HepG2 (cell line): ENCODE measurements around the gene COPB2. TPM values are rescaled to one million over a fixed set of nuclear protein-coding genes. Genes with fewer than 3 reads are reported as not detected.
A peak's percentile ranks its signal among the peaks of the same experiment; 100 is the strongest.

Experiments
- CBFB ChIP-seq: sonication (generic); formaldehyde crosslinking; IDR thresholded peaks from 2 replicates; pipeline ENCODE4 v1.4.0; 2020; ENCODE audit warnings: missing genetic modification reagents
- DNMT1 ChIP-seq: sonication (generic); formaldehyde crosslinking; IDR thresholded peaks from 2 replicates; pipeline ENCODE4 v1.5.1; 2020; ENCODE audit warnings: mild to moderate bottlenecking, missing genetic modification reagents
- ELF1 ChIP-seq: sonication (generic); formaldehyde crosslinking; IDR thresholded peaks from 2 replicates; pipeline ENCODE4 v1.4.0; 2020; ENCODE audit warnings: missing genetic modification reagents
- HNRNPH1 ChIP-seq: fragments of 200-400 bp; formaldehyde crosslinking; optimal IDR thresholded peaks from 2 replicates; pipeline ENCODE3; 2017; ENCODE audit warnings: mild to moderate bottlenecking, low read depth, low read length
- HNRNPLL ChIP-seq: fragments of 200-400 bp; formaldehyde crosslinking; IDR thresholded peaks from 2 replicates; pipeline ENCODE4 v1.6.1; 2017; ENCODE audit warnings: mild to moderate bottlenecking, low read depth, low read length; ENCODE audit not compliant: poor library complexity, severe bottlenecking
- NFE2L2 ChIP-seq: fragments of 150-350 bp; IDR thresholded peaks from 2 replicates; pipeline ENCODE4 v1.6.1; 2014; ENCODE audit warnings: low read length
- NFIC ChIP-seq: IDR thresholded peaks from 2 replicates; pipeline ENCODE4 v1.6.1; 2012; ENCODE audit warnings: mild to moderate bottlenecking, low read length, inconsistent platforms
- POGZ ChIP-seq: sonication (generic); formaldehyde crosslinking; IDR thresholded peaks from 2 replicates; pipeline ENCODE4 v1.4.0; 2020; ENCODE audit warnings: mild to moderate bottlenecking, missing genetic modification reagents
- SRSF1 ChIP-seq: fragments of 200-400 bp; formaldehyde crosslinking; optimal IDR thresholded peaks from 2 replicates; pipeline ENCODE3; 2017; ENCODE audit warnings: mild to moderate bottlenecking, low read depth, low read length, moderate library complexity
- ZBTB38 ChIP-seq: sonication (generic); formaldehyde crosslinking; IDR thresholded peaks from 2 replicates; pipeline ENCODE4 v1.5.1; 2020; ENCODE audit warnings: mild to moderate bottlenecking, missing genetic modification reagents
- ZC3H4 ChIP-seq: sonication (generic); formaldehyde crosslinking; IDR thresholded peaks from 2 replicates; pipeline ENCODE4 v1.4.0; 2020; ENCODE audit warnings: missing genetic modification reagents, borderline replicate concordance
- ZNF589 ChIP-seq: sonication (generic); formaldehyde crosslinking; conservative IDR thresholded peaks from 2 replicates; pipeline ENCODE4 v1.8.0; 2022; ENCODE audit warnings: mild to moderate bottlenecking, moderate library complexity, missing genetic modification reagents
- ZNF816 ChIP-seq: sonication (generic); formaldehyde crosslinking; IDR thresholded peaks from 2 replicates; pipeline ENCODE4 v1.8.0; 2022; ENCODE audit warnings: missing genetic modification reagents, mild to moderate bottlenecking, borderline replicate concordance
- polyA plus RNA-seq, 8 experiments: library from polyadenylated mRNA; depleted of rRNA in 3 of 8; stranded (reverse) in 7 of 8; unstranded in 1 of 8; fragments of >200 nt; fragmentation: Illumina TruSeq in 4 of 8; extraction: Trizol in 4 of 8; gene quantifications; 2 replicates each; pipeline versions ENCODE4 v1.2.1 to v1.2.3, GENCODE V29; 2011 to 2016; ENCODE audit warnings: low read depth in 4 of 8, missing spikeins in 1 of 8, mixed read lengths in 1 of 8; ENCODE audit not compliant: insufficient read depth in 1 of 8
- total RNA-seq, 5 experiments: library from RNA; depleted of rRNA; stranded (reverse); fragments of >200 nt; fragmentation: Illumina TruSeq; extraction: Trizol; gene quantifications; 2 replicates each; pipeline ENCODE4 v1.2.3, GENCODE V29; 2016; ENCODE audit warnings: low read depth in 1 of 5
- TF ChIP-seq, protein P1 (sequence below): sonication (generic); formaldehyde crosslinking; conservative IDR thresholded peaks from 2 replicates; pipeline ENCODE4 v1.4.0; 2020; ENCODE audit warnings: missing genetic modification reagents
- TF ChIP-seq, protein P2 (sequence below): sonication (generic); formaldehyde crosslinking; IDR thresholded peaks from 2 replicates; pipeline ENCODE4 v1.4.0; 2020; ENCODE audit warnings: missing genetic modification reagents
- TF ChIP-seq, protein P3 (sequence below): sonication (generic); formaldehyde crosslinking; IDR thresholded peaks from 2 replicates; pipeline ENCODE4 v1.4.0; 2020; ENCODE audit warnings: missing genetic modification reagents, mild to moderate bottlenecking, borderline replicate concordance
- TF ChIP-seq, protein P4 (sequence below): sonication (generic); formaldehyde crosslinking; IDR thresholded peaks from 2 replicates; pipeline ENCODE4 v1.4.0; 2020; ENCODE audit warnings: missing genetic modification reagents, borderline replicate concordance
- TF ChIP-seq, protein P5 (sequence below): sonication (generic); formaldehyde crosslinking; IDR thresholded peaks from 2 replicates; pipeline ENCODE4 v1.5.0; 2020; ENCODE audit warnings: mild to moderate bottlenecking, missing genetic modification reagents, moderate library complexity
- TF ChIP-seq, protein P6 (sequence below): IDR thresholded peaks from 2 replicates; pipeline ENCODE4 v1.6.1; 2016; ENCODE audit warnings: mild to moderate bottlenecking, missing biosample characterization, missing genetic modification reagents

The COPB2 gene
- total and polyA plus RNA-seq, 2 of the 13 experiments (the other 11 are each of a cell fraction or from before 2014, with no cell fraction given) = 83.3 to 217 TPM

DNA sequence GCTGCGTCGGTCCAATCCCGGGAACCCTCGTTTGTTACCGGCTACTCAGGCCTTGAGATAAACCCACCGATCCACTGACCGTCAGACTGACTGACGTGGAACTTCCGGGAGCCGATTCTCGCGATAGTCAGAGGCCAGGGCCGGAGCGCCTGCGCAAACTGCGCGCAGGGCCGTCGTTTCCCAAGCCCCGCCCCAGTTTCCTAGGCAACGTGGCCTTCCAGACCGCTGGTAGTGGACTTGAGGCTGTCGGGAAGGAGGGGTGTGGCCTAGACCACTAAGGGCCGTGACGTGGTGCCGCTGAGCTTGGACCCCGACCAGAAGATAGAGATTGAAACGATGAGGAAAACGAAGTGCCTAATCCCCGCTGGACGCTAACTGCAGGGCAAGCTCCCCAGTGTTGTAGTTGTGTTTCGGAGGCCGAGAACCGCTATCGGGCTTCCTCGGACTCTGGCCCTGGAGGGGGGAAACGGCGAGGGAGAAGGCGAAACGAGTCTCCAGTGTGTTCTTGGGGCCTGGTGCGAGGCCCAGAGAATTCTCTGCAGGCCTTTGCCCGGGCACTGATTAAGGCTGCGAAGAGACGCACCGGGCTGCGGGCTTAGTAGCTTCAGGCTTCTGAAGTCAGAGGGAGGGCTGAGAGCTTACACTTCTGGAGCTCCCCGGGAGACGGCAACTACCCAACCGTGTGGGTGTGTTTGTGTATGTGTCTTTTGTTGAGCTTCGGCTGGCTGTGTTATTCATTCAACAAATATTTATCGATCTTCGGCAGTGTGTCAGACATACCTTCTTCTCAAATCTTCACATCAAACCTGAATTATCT, at the start of gene COPB2 (continued):
- TF ChIP-seq, protein P1, sequence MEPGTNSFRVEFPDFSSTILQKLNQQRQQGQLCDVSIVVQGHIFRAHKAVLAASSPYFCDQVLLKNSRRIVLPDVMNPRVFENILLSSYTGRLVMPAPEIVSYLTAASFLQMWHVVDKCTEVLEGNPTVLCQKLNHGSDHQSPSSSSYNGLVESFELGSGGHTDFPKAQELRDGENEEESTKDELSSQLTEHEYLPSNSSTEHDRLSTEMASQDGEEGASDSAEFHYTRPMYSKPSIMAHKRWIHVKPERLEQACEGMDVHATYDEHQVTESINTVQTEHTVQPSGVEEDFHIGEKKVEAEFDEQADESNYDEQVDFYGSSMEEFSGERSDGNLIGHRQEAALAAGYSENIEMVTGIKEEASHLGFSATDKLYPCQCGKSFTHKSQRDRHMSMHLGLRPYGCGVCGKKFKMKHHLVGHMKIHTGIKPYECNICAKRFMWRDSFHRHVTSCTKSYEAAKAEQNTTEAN (CRISPR knock-in tag) = peak; percentile 51; the same call in 1 of the 2 replicates
- TF ChIP-seq, protein P2, sequence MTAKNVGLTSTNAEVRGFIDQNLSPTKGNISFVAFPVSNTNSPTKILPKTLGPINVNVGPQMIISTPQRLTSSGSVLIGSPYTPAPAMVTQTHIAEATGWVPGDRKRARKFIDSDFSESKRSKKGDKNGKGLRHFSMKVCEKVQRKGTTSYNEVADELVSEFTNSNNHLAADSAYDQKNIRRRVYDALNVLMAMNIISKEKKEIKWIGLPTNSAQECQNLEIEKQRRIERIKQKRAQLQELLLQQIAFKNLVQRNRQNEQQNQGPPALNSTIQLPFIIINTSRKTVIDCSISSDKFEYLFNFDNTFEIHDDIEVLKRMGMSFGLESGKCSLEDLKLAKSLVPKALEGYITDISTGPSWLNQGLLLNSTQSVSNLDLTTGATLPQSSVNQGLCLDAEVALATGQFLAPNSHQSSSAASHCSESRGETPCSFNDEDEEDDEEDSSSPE (CRISPR knock-in tag) = 0 out of 2 replicates have a peak, but pooled peaks have one; percentile 23
- TF ChIP-seq POGZ (peak; percentile 81), HNRNPH1 (no peak), HNRNPLL (peak; percentile 99), DNMT1 (CRISPR knock-in tag) (0 out of 2 replicates have a peak, but pooled peaks have one; percentile 13), NFE2L2 (no peak), CBFB (peak; percentile 62; the same call in 1 of the 2 replicates), ZC3H4 (no peak), ELF1 (peak; percentile 98), ZBTB38 (peak; percentile 13; the same call in 1 of the 2 replicates), ZNF816 (CRISPR knock-in tag) (peak; percentile 46; the same call in 1 of the 2 replicates), ZNF589 (no peak), NFIC (no peak), SRSF1 (peak; percentile 45)
- TF ChIP-seq, protein P3, sequence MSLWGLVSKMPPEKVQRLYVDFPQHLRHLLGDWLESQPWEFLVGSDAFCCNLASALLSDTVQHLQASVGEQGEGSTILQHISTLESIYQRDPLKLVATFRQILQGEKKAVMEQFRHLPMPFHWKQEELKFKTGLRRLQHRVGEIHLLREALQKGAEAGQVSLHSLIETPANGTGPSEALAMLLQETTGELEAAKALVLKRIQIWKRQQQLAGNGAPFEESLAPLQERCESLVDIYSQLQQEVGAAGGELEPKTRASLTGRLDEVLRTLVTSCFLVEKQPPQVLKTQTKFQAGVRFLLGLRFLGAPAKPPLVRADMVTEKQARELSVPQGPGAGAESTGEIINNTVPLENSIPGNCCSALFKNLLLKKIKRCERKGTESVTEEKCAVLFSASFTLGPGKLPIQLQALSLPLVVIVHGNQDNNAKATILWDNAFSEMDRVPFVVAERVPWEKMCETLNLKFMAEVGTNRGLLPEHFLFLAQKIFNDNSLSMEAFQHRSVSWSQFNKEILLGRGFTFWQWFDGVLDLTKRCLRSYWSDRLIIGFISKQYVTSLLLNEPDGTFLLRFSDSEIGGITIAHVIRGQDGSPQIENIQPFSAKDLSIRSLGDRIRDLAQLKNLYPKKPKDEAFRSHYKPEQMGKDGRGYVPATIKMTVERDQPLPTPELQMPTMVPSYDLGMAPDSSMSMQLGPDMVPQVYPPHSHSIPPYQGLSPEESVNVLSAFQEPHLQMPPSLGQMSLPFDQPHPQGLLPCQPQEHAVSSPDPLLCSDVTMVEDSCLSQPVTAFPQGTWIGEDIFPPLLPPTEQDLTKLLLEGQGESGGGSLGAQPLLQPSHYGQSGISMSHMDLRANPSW (CRISPR knock-in tag) = no peak
- TF ChIP-seq, protein P4, sequence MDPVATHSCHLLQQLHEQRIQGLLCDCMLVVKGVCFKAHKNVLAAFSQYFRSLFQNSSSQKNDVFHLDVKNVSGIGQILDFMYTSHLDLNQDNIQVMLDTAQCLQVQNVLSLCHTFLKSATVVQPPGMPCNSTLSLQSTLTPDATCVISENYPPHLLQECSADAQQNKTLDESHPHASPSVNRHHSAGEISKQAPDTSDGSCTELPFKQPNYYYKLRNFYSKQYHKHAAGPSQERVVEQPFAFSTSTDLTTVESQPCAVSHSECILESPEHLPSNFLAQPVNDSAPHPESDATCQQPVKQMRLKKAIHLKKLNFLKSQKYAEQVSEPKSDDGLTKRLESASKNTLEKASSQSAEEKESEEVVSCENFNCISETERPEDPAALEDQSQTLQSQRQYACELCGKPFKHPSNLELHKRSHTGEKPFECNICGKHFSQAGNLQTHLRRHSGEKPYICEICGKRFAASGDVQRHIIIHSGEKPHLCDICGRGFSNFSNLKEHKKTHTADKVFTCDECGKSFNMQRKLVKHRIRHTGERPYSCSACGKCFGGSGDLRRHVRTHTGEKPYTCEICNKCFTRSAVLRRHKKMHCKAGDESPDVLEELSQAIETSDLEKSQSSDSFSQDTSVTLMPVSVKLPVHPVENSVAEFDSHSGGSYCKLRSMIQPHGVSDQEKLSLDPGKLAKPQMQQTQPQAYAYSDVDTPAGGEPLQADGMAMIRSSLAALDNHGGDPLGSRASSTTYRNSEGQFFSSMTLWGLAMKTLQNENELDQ (CRISPR knock-in tag) = no peak
- TF ChIP-seq, protein P5, sequence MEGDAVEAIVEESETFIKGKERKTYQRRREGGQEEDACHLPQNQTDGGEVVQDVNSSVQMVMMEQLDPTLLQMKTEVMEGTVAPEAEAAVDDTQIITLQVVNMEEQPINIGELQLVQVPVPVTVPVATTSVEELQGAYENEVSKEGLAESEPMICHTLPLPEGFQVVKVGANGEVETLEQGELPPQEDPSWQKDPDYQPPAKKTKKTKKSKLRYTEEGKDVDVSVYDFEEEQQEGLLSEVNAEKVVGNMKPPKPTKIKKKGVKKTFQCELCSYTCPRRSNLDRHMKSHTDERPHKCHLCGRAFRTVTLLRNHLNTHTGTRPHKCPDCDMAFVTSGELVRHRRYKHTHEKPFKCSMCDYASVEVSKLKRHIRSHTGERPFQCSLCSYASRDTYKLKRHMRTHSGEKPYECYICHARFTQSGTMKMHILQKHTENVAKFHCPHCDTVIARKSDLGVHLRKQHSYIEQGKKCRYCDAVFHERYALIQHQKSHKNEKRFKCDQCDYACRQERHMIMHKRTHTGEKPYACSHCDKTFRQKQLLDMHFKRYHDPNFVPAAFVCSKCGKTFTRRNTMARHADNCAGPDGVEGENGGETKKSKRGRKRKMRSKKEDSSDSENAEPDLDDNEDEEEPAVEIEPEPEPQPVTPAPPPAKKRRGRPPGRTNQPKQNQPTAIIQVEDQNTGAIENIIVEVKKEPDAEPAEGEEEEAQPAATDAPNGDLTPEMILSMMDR (CRISPR knock-in tag) = no peak
- TF ChIP-seq, protein P6, sequence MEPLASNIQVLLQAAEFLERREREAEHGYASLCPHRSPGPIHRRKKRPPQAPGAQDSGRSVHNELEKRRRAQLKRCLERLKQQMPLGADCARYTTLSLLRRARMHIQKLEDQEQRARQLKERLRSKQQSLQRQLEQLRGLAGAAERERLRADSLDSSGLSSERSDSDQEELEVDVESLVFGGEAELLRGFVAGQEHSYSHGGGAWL (CRISPR knock-in tag) = no peak
